HCT116 (cell line): ENCODE measurements around the gene KRT82.
"Not testable (repeated sequence)": the region's sequence is repeated elsewhere in the genome, so short reads cannot be mapped to it uniquely, and the experiment has no call there.

Source experiments
- CEBPB ChIP-seq: IDR thresholded peaks from 2 replicates; pipeline ENCODE4 v1.6.1; 2012; ENCODE audit warnings: low read depth
- CTCF ChIP-seq, 3 experiments: fragments of 200-600 bp in 1 of 3; sonication (generic) in 1 of 3; IDR thresholded peaks in 2 of 3; conservative IDR thresholded peaks in 1 of 3; 2 replicates each; pipeline ENCODE4 v1.5.1; 2012 to 2017; ENCODE audit warnings: low read depth in 2 of 3, low read length in 2 of 3, antibody characterized with exemption in 1 of 3, borderline replicate concordance in 1 of 3, control low read depth in 1 of 3, mild to moderate bottlenecking in 1 of 3, mixed read lengths in 1 of 3, mixed run types in 1 of 3, moderate library complexity in 1 of 3; ENCODE audit not compliant: insufficient read depth in 1 of 3
- EZH2 ChIP-seq: fragments of 200-600 bp; sonication (generic); IDR thresholded peaks from 2 replicates; pipeline ENCODE4 v1.6.1; 2017; ENCODE audit warnings: antibody characterized with exemption, mixed run types
- EZH2phosphoT487 ChIP-seq: fragments of 200-600 bp; IDR thresholded peaks from 2 replicates; pipeline ENCODE4 v1.6.1; 2018; ENCODE audit warnings: antibody characterized with exemption, borderline replicate concordance
- POLR2A ChIP-seq: IDR thresholded peaks from 2 replicates; pipeline ENCODE4 v1.7.0; 2011; ENCODE audit warnings: borderline replicate concordance; ENCODE audit not compliant: insufficient read depth, insufficient read length; ENCODE audit errors: extremely low read depth
- POLR2AphosphoS5 ChIP-seq: IDR thresholded peaks from 2 replicates; pipeline ENCODE4 v1.6.1; 2011; ENCODE audit warnings: mild to moderate bottlenecking, low read depth, low read length, moderate library complexity
- RAD21 ChIP-seq: IDR thresholded peaks from 2 replicates; pipeline ENCODE4 v1.6.1; 2012; ENCODE audit warnings: low read depth, mild to moderate bottlenecking
- SIN3A ChIP-seq: IDR thresholded peaks from 2 replicates; pipeline ENCODE4 v1.6.1; 2012; ENCODE audit warnings: low read depth
- SP1 ChIP-seq: IDR thresholded peaks from 2 replicates; pipeline ENCODE4 v1.6.1; 2012; ENCODE audit warnings: low read depth
- YY1 ChIP-seq: IDR thresholded peaks from 2 replicates; pipeline ENCODE4 v1.6.1; 2011; ENCODE audit warnings: low read length, low read depth, moderate library complexity, mild to moderate bottlenecking; ENCODE audit not compliant: insufficient replicate concordance; ENCODE audit errors: extremely low read depth
- TF ChIP-seq, protein P1 (sequence below): IDR thresholded peaks from 2 replicates; pipeline ENCODE4 v1.6.1; 2012

DNA sequence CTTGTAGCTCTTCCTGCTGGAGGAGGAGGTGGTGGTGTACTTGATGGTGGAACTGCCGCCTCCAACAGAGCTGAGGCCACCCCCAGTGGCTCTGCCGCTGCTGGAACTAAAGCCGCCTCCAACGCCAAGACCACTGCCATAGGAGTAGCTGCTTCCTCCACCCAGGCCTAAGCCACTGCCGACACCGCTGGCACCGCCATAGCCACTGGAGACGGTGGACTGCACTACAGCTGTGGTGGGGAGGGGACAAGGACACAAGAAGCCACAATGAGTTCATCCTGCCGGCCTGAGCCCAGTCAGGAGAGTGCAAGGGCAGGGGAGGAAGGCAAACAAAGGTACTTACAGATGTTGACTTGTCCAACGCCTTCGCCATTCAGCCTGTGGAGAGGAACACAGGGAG is 41.1 kb upstream of the KRT82 start:
- TF ChIP-seq CTCF (IDR thresholded peaks at IDR 0.05 in 2 of 3, conservative IDR thresholded peaks at IDR 0.05 in 1 of 3; ENCODE audit: borderline replicate concordance in 1 of 3, insufficient read depth in 1 of 3, low read depth in 2 of 3, low read length in 2 of 3); POLR2A; EZH2phosphoT487; RAD21; SP1; SIN3A; YY1; POLR2AphosphoS5; CEBPB; EZH2: not testable (repeated sequence)
- TF ChIP-seq, protein P1, sequence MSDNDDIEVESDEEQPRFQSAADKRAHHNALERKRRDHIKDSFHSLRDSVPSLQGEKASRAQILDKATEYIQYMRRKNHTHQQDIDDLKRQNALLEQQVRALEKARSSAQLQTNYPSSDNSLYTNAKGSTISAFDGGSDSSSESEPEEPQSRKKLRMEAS = not testable (repeated sequence)
